Measurements from ENCODE around the gene FAM114A2.
"Not testable (repeated sequence)": the region's sequence is repeated elsewhere in the genome, so short reads cannot be mapped to it uniquely, and the experiment has no call there.

The FAM114A2 gene

DNA sequence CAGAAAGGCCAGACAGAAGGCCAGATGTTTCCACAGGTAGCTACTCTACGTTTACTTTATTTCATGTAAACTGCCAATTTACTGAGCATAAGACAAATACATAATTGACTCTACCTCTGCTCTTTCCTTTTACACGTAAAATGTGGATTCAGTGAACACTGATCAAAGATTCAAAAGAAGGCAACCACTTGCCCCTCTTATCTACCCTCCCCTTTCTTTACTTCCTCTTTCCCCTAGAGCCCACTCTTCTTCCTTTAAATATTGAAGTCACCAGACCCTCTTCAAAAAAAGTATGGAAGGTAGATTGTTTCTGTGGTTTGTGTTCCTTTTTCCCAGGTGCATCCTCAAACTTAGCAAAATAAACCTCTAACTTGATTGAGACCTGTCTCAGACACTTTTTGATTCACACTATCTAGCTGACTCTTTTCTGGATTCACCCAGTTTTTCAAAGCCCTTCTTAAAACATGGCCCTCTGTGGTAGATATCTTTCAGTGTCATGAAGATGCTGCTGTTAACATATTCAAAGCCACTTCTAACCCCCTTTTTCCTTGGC lies 6.7 kb downstream of the FAM114A2 start:
- H3K9ac ChIP-seq (ENCODE audit: low read depth, low read length), result no peak overlapping the region
- H3K9me3 ChIP-seq (ENCODE audit: control insufficient read depth, insufficient read depth, low read length), result no peaks in the 10 kb centered on the region
- H3K36me3 ChIP-seq (ENCODE audit: insufficient read depth, low read length), result no peaks in the 10 kb centered on the region
- no peaks in the 10 kb centered on the region for H3K4me1 ChIP-seq (ENCODE audit: insufficient read depth, low read length)

- H3K9ac ChIP-seq (ENCODE audit: low read depth, low read length), result no peak overlapping the region
- H3K4me1 ChIP-seq (ENCODE audit: insufficient read depth, low read length), result no peaks in the 10 kb centered on the region
- no peaks in the 10 kb centered on the region for H3K9me3 ChIP-seq (ENCODE audit: control insufficient read depth, insufficient read depth, low read length)
- H3K36me3 ChIP-seq (ENCODE audit: insufficient read depth, low read length), result no peaks in the 10 kb centered on the region
Measured at GRCh38 chr5:154025951-154026350, 12.8 kb downstream of the FAM114A2 start.

DNA sequence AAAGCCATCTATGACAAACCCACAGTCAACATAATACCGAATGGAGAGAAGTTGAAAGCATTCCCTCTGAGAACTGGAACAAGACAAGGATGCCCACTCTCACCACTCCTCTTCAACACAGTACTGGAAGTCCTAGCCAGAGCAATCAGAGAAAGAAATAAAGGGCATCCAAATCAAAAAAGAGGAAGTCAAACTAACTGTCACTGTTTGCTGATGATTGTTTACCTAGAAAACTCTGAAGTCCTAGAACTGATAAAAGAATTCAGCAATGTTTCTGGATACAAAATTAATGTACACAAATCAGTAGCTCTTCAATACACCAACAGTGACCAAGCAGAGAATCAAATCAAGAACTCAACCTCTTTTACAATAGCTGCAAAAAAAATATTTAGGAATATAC lies 19.8 kb downstream of the FAM114A2 start:
- H3K9me3 ChIP-seq (ENCODE audit: control insufficient read depth, insufficient read depth, low read length); H3K4me1 ChIP-seq (ENCODE audit: insufficient read depth, low read length); H3K9ac ChIP-seq (ENCODE audit: low read depth, low read length); H3K36me3 ChIP-seq (ENCODE audit: insufficient read depth, low read length): not testable (repeated sequence)

GRCh38 chr5:154015071-154015693 lies 23.5 kb downstream of the FAM114A2 start:
- no peak overlapping the region for H3K9ac ChIP-seq (ENCODE audit: low read depth, low read length)
- no peaks in the 10 kb centered on the region for H3K9me3 ChIP-seq (ENCODE audit: control insufficient read depth, insufficient read depth, low read length)
- H3K4me1 ChIP-seq (ENCODE audit: insufficient read depth, low read length), result no peaks in the 10 kb centered on the region
- no peaks in the 10 kb centered on the region for H3K36me3 ChIP-seq (ENCODE audit: insufficient read depth, low read length)

- Histone ChIP-seq H3K9ac (ENCODE audit: low read depth, low read length) (no peak overlapping the region), H3K9me3 (ENCODE audit: control insufficient read depth, insufficient read depth, low read length) (no peaks in the 10 kb centered on the region), H3K36me3 (ENCODE audit: insufficient read depth, low read length) (no peaks in the 10 kb centered on the region), H3K4me1 (ENCODE audit: insufficient read depth, low read length) (no peaks in the 10 kb centered on the region)
Measured at GRCh38 chr5:154010660-154011059, 28.1 kb downstream of the FAM114A2 start.

DNA sequence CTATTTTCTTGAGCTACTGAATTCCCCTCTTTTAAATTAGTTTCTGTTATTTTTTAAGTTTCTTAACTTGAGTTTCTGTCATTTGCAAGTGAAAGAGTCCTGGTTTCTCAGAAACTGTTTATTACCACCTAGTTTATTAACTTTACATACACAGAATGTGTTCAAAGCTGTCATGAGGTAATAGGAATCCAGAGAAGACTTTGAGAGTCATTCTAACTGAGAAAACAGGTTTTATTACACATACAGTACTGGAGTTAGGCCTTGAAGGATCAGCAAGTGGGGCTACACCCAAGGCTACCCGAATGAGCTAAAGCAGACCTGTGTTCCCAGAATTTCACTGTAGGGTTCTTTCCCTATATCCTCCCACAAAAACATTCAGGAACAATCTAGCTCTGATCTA lies 33.1 kb downstream of the FAM114A2 start:
- Histone ChIP-seq H3K4me1 (ENCODE audit: insufficient read depth, low read length) (peaks cover 6% of the 10 kb centered on the region; the same call in 1 of the 2 replicates), H3K36me3 (ENCODE audit: insufficient read depth, low read length) (no peaks in the 10 kb centered on the region), H3K9ac (ENCODE audit: low read depth, low read length) (no peak overlapping the region), H3K9me3 (ENCODE audit: control insufficient read depth, insufficient read depth, low read length) (no peaks in the 10 kb centered on the region)

GRCh38 chr5:154002511-154003020 lies 36.1 kb downstream of the FAM114A2 start:
- Histone ChIP-seq H3K4me1 (ENCODE audit: insufficient read depth, low read length) (peaks cover 6% of the 10 kb centered on the region; the same call in 1 of the 2 replicates), H3K9ac (ENCODE audit: low read depth, low read length) (no peak overlapping the region), H3K36me3 (ENCODE audit: insufficient read depth, low read length) (no peaks in the 10 kb centered on the region; the same call in 1 of the 2 replicates), H3K9me3 (ENCODE audit: control insufficient read depth, insufficient read depth, low read length) (no peaks in the 10 kb centered on the region)

- Histone ChIP-seq H3K9me3 (ENCODE audit: control insufficient read depth, insufficient read depth, low read length) (no peaks in the 10 kb centered on the region), H3K36me3 (ENCODE audit: insufficient read depth, low read length) (no peaks in the 10 kb centered on the region; the same call in 1 of the 2 replicates), H3K4me1 (ENCODE audit: insufficient read depth, low read length) (peaks cover 6% of the 10 kb centered on the region; the same call in 1 of the 2 replicates)
Measured at GRCh38 chr5:154002093-154002492, 36.6 kb downstream of the FAM114A2 start.

DNA sequence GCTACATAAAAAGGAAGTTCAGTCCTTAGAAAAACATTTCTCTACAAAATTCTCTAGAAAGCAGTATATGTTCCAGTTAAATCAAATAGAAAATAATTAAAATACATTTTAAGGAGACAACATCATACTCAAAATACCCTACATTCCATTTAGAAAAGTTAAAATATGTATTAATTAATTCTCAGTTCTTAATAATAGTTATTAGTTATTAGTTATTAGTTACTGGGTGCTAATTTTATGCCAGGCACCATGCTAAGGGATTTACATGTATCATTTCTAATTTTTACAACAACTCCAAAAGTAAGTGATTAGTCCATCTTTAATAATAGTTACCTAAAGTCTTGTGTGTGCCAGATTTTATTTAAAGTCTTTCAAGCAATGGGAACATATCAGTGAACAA lies 38.0 kb downstream of the FAM114A2 start:
- no peaks in the 10 kb centered on the region; the same call in 1 of the 2 replicates for H3K36me3 ChIP-seq (ENCODE audit: insufficient read depth, low read length)
- H3K9me3 ChIP-seq (ENCODE audit: control insufficient read depth, insufficient read depth, low read length), result no peaks in the 10 kb centered on the region
- peaks cover 6% of the 10 kb centered on the region; the same call in 1 of the 2 replicates for H3K4me1 ChIP-seq (ENCODE audit: insufficient read depth, low read length)

More at GRCh38 chr5:154002093-154002492, 36.6 kb downstream of the FAM114A2 start:
- no peak overlapping the region for H3K9ac ChIP-seq (ENCODE audit: low read depth, low read length)

GRCh38 chr5:153999995-154000394 lies 38.7 kb downstream of the FAM114A2 start:
- Histone ChIP-seq H3K9me3 (ENCODE audit: control insufficient read depth, insufficient read depth, low read length) (no peaks in the 10 kb centered on the region), H3K9ac (ENCODE audit: low read depth, low read length) (no peak overlapping the region), H3K36me3 (ENCODE audit: insufficient read depth, low read length) (no peaks in the 10 kb centered on the region; the same call in 1 of the 2 replicates), H3K4me1 (ENCODE audit: insufficient read depth, low read length) (peaks cover 6% of the 10 kb centered on the region; the same call in 1 of the 2 replicates)

More for the DNA sequence above, 38.0 kb downstream of the FAM114A2 start:
- H3K9ac ChIP-seq (ENCODE audit: low read depth, low read length), result no peak overlapping the region

- Histone ChIP-seq H3K4me1 (ENCODE audit: insufficient read depth, low read length) (peaks cover 6% of the 10 kb centered on the region; the same call in 1 of the 2 replicates), H3K9me3 (ENCODE audit: control insufficient read depth, insufficient read depth, low read length) (no peaks in the 10 kb centered on the region), H3K36me3 (ENCODE audit: insufficient read depth, low read length) (no peaks in the 10 kb centered on the region; the same call in 1 of the 2 replicates), H3K9ac (ENCODE audit: low read depth, low read length) (no peak overlapping the region)
Measured at GRCh38 chr5:153998768-153999167, 39.9 kb downstream of the FAM114A2 start.

- Histone ChIP-seq H3K36me3 (ENCODE audit: insufficient read depth, low read length) (no peaks in the 10 kb centered on the region; the same call in 1 of the 2 replicates), H3K9me3 (ENCODE audit: control insufficient read depth, insufficient read depth, low read length) (no peaks in the 10 kb centered on the region), H3K9ac (ENCODE audit: low read depth, low read length) (no peak overlapping the region), H3K4me1 (ENCODE audit: insufficient read depth, low read length) (peaks cover 6% of the 10 kb centered on the region; the same call in 1 of the 2 replicates)
Measured at GRCh38 chr5:153998010-153998409, 40.7 kb downstream of the FAM114A2 start.

GRCh38 chr5:153991168-153991567 lies 47.5 kb downstream of the FAM114A2 start:
- Histone ChIP-seq H3K36me3 (ENCODE audit: insufficient read depth, low read length) (no peaks in the 10 kb centered on the region), H3K9ac (ENCODE audit: low read depth, low read length) (no peak overlapping the region), H3K4me1 (ENCODE audit: insufficient read depth, low read length) (no peaks in the 10 kb centered on the region), H3K9me3 (ENCODE audit: control insufficient read depth, insufficient read depth, low read length) (no peaks in the 10 kb centered on the region)

- Histone ChIP-seq H3K4me1 (ENCODE audit: insufficient read depth, low read length) (no peaks in the 10 kb centered on the region), H3K9me3 (ENCODE audit: control insufficient read depth, insufficient read depth, low read length) (no peaks in the 10 kb centered on the region), H3K36me3 (ENCODE audit: insufficient read depth, low read length) (no peaks in the 10 kb centered on the region), H3K9ac (ENCODE audit: low read depth, low read length) (no peak overlapping the region)
Measured at GRCh38 chr5:153988510-153988909, 50.2 kb downstream of the FAM114A2 start.

- Histone ChIP-seq H3K9ac (ENCODE audit: low read depth, low read length) (no peak overlapping the region), H3K9me3 (ENCODE audit: control insufficient read depth, insufficient read depth, low read length) (no peaks in the 10 kb centered on the region), H3K4me1 (ENCODE audit: insufficient read depth, low read length) (no peaks in the 10 kb centered on the region), H3K36me3 (ENCODE audit: insufficient read depth, low read length) (no peaks in the 10 kb centered on the region)
Measured at GRCh38 chr5:153987301-153987700, 51.4 kb downstream of the FAM114A2 start.

Data from ES-I3 (cell line).